Neural cell (in vitro differentiated cells): ENCODE measurements around the gene VANGL1. TPM values are rescaled to one million over a fixed set of nuclear protein-coding genes. Genes with fewer than 3 reads are reported as not detected.

Experiments
- H2AFZ ChIP-seq: fragments of 200-600, 300-800 bp; sonication (generic), shearing (Covaris generic); 2 replicates; pipeline ENCODE4 v1.6.0; 2014; ENCODE audit warnings: low read depth, mild to moderate bottlenecking, antibody characterized with exemption, low read length, moderate library complexity
- H3F3A ChIP-seq: fragments of 200-600 bp; shearing (Covaris generic); 2 replicates; pipeline ENCODE4 v1.6.1; 2016; ENCODE audit warnings: mild to moderate bottlenecking, moderate library complexity, mixed read lengths, antibody characterized with exemption, low read length; ENCODE audit not compliant: insufficient read depth, poor library complexity, severe bottlenecking
- H3K27ac ChIP-seq: fragments of 200-600, 300-800 bp; sonication (generic), shearing (Covaris generic); 2 replicates; pipeline ENCODE4 v1.5.1; 2014; ENCODE audit warnings: mild to moderate bottlenecking, low read length, moderate library complexity
- H3K27me3 ChIP-seq: fragments of 300-800, 200-600 bp; sonication (generic), shearing (Covaris generic); 2 replicates; pipeline ENCODE4 v1.6.0; 2014; ENCODE audit warnings: mild to moderate bottlenecking, low read depth, low read length, moderate library complexity; ENCODE audit not compliant: insufficient read depth
- H3K36me3 ChIP-seq: fragments of 300-800, 200-600 bp; sonication (generic), shearing (Covaris generic); 2 replicates; pipeline ENCODE4 v1.5.1; 2014; ENCODE audit warnings: mild to moderate bottlenecking, antibody characterized with exemption, low read length, moderate library complexity; ENCODE audit not compliant: insufficient read depth
- H3K4me2 ChIP-seq: fragments of 300-800, 200-600 bp; sonication (generic), shearing (Covaris generic); 2 replicates; pipeline ENCODE4 v1.6.0; 2014; ENCODE audit warnings: mild to moderate bottlenecking, low read length
- H3K4me3 ChIP-seq: fragments of 300-800, 200-600 bp; sonication (generic), shearing (Covaris generic); 2 replicates; pipeline ENCODE4 v1.5.1; 2014; ENCODE audit warnings: mild to moderate bottlenecking, low read length, moderate library complexity
- H3K79me2 ChIP-seq: fragments of 200-600 bp; shearing (Covaris generic); replicated peaks from 2 replicates; pipeline ENCODE4 v1.6.0; 2014; ENCODE audit warnings: mild to moderate bottlenecking, low read length, moderate library complexity; ENCODE audit not compliant: insufficient read depth
- H3K9ac ChIP-seq: fragments of 300-800, 200-600 bp; sonication (generic), shearing (Covaris generic); 2 replicates; pipeline ENCODE4 v1.6.1; 2016; ENCODE audit warnings: mild to moderate bottlenecking, low read length, mixed read lengths
- H3K9me2 ChIP-seq: fragments of 200-600 bp; shearing (Covaris generic); 2 replicates; pipeline ENCODE4 v1.6.1; 2016; ENCODE audit warnings: mild to moderate bottlenecking, low read length, mixed read lengths; ENCODE audit not compliant: insufficient read depth
- H3K9me3 ChIP-seq: fragments of 200-600, 300-800 bp; sonication (generic), shearing (Covaris generic); 2 replicates; pipeline ENCODE4 v1.6.1; 2016; ENCODE audit warnings: mild to moderate bottlenecking, mixed run types, low read length, moderate library complexity, mixed read lengths
- H4K20me1 ChIP-seq: fragments of 200-600 bp; shearing (Covaris generic); 2 replicates; pipeline ENCODE4 v1.6.1; 2016; ENCODE audit warnings: mild to moderate bottlenecking, mixed run types; ENCODE audit not compliant: insufficient read depth
- EP300 ChIP-seq: fragments of 450-650 bp; conservative IDR thresholded peaks from 2 replicates; pipeline ENCODE4 v1.6.1; 2014; ENCODE audit warnings: antibody characterized with exemption, mild to moderate bottlenecking, moderate library complexity; ENCODE audit not compliant: poor library complexity, severe bottlenecking
- EZH2 ChIP-seq: fragments of 200-600, 300-800 bp; shearing (Covaris generic), sonication (generic); IDR thresholded peaks from 2 replicates; pipeline ENCODE4 v1.6.1; 2014; ENCODE audit warnings: antibody characterized with exemption, low read length, borderline replicate concordance, mild to moderate bottlenecking; ENCODE audit not compliant: insufficient read depth, poor library complexity, severe bottlenecking
- MXI1 ChIP-seq: fragments of 450-650 bp; conservative IDR thresholded peaks from 2 replicates; pipeline ENCODE4 v1.6.1; 2014; ENCODE audit warnings: antibody characterized with exemption, mild to moderate bottlenecking; ENCODE audit not compliant: poor library complexity, severe bottlenecking
- POLR2AphosphoS5 ChIP-seq: IDR thresholded peaks from 2 replicates; pipeline ENCODE4 v1.6.1; 2012
- RAD21 ChIP-seq: fragments of 450-650 bp; conservative IDR thresholded peaks from 2 replicates; pipeline ENCODE4 v1.6.1; 2014; ENCODE audit warnings: antibody characterized with exemption, mild to moderate bottlenecking, moderate library complexity
- SMC3 ChIP-seq: fragments of 450-650 bp; conservative IDR thresholded peaks from 2 replicates; pipeline ENCODE4 v1.6.1; 2014; ENCODE audit warnings: antibody characterized with exemption, mild to moderate bottlenecking, moderate library complexity; ENCODE audit not compliant: poor library complexity
- TAF1 ChIP-seq: IDR thresholded peaks from 2 replicates; pipeline ENCODE4 v1.6.1; 2012; ENCODE audit warnings: low read depth
- polyA plus RNA-seq: library from polyadenylated mRNA; depleted of rRNA; stranded (reverse); fragments of >200 nt; gene quantifications from 2 replicates; pipeline ENCODE4 v1.2.3, GENCODE V29; 2014
- TF ChIP-seq, protein P1 (sequence below): IDR thresholded peaks from 2 replicates; pipeline ENCODE4 v1.6.1; 2012; ENCODE audit warnings: borderline replicate concordance
- TF ChIP-seq, protein P2 (sequence below): fragments of 450-650 bp; IDR thresholded peaks from 2 replicates; pipeline ENCODE4 v1.5.1; 2014; ENCODE audit warnings: antibody characterized with exemption, mild to moderate bottlenecking, moderate library complexity; ENCODE audit not compliant: poor library complexity, severe bottlenecking

The VANGL1 gene
- polyA plus RNA-seq, 1 donor from 2014 or later, result 0.53 TPM

DNA sequence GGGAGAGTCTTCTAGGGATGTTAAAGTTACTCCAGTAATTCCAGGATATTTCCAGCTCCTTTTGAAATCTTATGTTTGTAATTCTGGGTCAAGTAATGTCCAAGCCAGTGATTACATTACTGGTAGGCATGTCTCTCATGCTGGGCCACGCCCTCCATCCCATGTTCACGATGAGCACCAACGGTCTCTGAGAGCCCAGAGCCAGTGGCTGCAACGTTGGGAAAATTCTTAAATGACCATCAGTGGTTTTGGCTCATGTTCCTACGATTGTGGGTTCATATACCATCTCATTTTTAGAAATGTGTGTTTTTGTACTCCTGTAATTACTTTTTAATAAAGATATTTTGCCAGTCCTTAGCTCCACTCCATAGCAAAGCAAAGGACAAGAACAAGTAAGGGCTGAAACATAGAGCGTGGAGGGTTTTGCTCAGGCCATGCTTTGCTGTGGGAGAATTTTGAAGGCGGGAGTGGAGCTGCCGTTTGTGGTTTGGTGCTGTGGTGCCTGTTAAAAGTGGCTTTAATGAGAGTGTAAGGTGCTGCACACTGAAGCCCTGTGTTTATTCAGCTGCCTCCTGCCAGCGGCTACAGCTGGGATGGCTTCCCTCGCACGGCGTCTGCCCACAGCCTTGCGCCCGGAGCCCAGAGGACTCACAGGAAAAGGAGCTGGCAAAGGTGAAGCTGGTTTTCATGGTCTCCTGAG is 28.9 kb downstream of the VANGL1 start:
- Histone ChIP-seq H2AFZ (no peak overlapping the region), H3K27me3 (no peaks in the 10 kb centered on the region), H3K9me2 (no peaks in the 10 kb centered on the region), H4K20me1 (no peaks in the 10 kb centered on the region), H3K4me2 (no peak overlapping the region), H3K79me2 (no peaks in the 10 kb centered on the region), H3K4me3 (no peak overlapping the region), H3K9ac (no peak overlapping the region), H3K27ac (no peak overlapping the region), H3K9me3 (no peaks in the 10 kb centered on the region), H3F3A (no peaks in the 10 kb centered on the region), H3K36me3 (no peaks in the 10 kb centered on the region)
- TF ChIP-seq POLR2AphosphoS5 (no peak), EP300 (no peak), RAD21 (no peak), EZH2 (no peak), SMC3 (no peak), TAF1 (no peak), MXI1 (no peak)
- TF ChIP-seq, protein P1, sequence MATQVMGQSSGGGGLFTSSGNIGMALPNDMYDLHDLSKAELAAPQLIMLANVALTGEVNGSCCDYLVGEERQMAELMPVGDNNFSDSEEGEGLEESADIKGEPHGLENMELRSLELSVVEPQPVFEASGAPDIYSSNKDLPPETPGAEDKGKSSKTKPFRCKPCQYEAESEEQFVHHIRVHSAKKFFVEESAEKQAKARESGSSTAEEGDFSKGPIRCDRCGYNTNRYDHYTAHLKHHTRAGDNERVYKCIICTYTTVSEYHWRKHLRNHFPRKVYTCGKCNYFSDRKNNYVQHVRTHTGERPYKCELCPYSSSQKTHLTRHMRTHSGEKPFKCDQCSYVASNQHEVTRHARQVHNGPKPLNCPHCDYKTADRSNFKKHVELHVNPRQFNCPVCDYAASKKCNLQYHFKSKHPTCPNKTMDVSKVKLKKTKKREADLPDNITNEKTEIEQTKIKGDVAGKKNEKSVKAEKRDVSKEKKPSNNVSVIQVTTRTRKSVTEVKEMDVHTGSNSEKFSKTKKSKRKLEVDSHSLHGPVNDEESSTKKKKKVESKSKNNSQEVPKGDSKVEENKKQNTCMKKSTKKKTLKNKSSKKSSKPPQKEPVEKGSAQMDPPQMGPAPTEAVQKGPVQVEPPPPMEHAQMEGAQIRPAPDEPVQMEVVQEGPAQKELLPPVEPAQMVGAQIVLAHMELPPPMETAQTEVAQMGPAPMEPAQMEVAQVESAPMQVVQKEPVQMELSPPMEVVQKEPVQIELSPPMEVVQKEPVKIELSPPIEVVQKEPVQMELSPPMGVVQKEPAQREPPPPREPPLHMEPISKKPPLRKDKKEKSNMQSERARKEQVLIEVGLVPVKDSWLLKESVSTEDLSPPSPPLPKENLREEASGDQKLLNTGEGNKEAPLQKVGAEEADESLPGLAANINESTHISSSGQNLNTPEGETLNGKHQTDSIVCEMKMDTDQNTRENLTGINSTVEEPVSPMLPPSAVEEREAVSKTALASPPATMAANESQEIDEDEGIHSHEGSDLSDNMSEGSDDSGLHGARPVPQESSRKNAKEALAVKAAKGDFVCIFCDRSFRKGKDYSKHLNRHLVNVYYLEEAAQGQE, result no peak
- TF ChIP-seq, protein P2, sequence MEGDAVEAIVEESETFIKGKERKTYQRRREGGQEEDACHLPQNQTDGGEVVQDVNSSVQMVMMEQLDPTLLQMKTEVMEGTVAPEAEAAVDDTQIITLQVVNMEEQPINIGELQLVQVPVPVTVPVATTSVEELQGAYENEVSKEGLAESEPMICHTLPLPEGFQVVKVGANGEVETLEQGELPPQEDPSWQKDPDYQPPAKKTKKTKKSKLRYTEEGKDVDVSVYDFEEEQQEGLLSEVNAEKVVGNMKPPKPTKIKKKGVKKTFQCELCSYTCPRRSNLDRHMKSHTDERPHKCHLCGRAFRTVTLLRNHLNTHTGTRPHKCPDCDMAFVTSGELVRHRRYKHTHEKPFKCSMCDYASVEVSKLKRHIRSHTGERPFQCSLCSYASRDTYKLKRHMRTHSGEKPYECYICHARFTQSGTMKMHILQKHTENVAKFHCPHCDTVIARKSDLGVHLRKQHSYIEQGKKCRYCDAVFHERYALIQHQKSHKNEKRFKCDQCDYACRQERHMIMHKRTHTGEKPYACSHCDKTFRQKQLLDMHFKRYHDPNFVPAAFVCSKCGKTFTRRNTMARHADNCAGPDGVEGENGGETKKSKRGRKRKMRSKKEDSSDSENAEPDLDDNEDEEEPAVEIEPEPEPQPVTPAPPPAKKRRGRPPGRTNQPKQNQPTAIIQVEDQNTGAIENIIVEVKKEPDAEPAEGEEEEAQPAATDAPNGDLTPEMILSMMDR, result no peak

DNA sequence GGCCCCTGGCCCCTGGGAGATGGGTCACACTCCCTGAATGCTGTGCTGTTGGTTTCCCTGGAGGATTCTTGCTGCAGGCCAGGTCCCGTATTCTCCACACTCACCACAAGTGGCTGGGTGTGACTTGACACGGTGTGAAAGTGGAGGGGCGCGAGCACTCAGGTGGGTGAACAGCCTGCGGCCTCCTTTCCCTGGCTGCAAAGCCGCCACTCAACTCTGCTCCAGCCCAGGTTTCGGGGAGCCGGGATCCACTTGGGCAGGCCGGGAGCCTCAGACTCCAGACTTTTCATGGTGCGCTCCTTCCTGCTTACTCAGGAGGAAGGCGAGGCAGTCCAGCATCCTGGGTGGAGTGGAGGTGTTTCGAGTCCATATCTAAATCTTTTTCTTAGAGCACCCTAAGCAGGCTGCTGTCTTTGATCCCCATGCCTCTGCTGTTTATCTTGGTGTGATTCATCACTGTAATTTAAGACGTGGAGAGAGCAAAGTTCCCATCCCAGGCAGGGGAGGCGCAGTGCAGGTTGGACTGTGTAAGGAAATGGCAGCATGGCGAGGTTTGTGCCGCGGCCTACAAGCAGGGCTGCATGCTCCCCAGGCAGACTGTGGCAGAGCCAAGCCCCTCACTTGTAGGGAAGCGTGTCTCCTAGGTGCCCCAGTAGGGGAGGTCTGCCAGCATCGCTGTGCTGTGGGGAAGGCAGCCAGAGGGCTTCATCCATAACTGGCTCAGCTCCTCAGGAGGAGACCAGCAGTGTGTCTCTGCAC is 29.6 kb downstream of the VANGL1 start:
- Histone ChIP-seq H3K4me2 (no peak overlapping the region), H3K79me2 (no peaks in the 10 kb centered on the region), H2AFZ (no peak overlapping the region)

More for the DNA sequence above, 29.6 kb downstream of the VANGL1 start:
- H3K9me2 ChIP-seq, result no peaks in the 10 kb centered on the region
- H3K27ac ChIP-seq, result no peak overlapping the region
- no peaks in the 10 kb centered on the region for H3F3A ChIP-seq
- H3K4me3 ChIP-seq, result no peak overlapping the region
- no peaks in the 10 kb centered on the region for H3K27me3 ChIP-seq
- no peaks in the 10 kb centered on the region for H4K20me1 ChIP-seq
- no peaks in the 10 kb centered on the region for H3K9me3 ChIP-seq
- no peak overlapping the region for H3K9ac ChIP-seq
- no peaks in the 10 kb centered on the region for H3K36me3 ChIP-seq
- TF ChIP-seq EP300 (no peak), SMC3 (no peak)
- TF ChIP-seq, protein P1, result no peak
